C4-2B (cell line): ENCODE results near the gene VAT1L.

Source experiments
- CTCF ChIP-seq: fragments of 450-650 bp; conservative IDR thresholded peaks from 2 replicates; pipeline ENCODE4 v1.5.1; 2017; ENCODE audit warnings: mild to moderate bottlenecking
- ZFX ChIP-seq: fragments of 450-650 bp; IDR thresholded peaks from 2 replicates; pipeline ENCODE4 v1.6.1; 2017

- TF ChIP-seq CTCF (no peak), ZFX (no peak)
Measured at GRCh38 chr16:77967054-77967904, 178.9 kb downstream of the VAT1L start.
